Measurements from ENCODE around the gene NEURL1B. TPM values are rescaled to one million over a fixed set of nuclear protein-coding genes. Genes with fewer than 3 reads are reported as not detected.

Gene NEURL1B
- total and polyA plus RNA-seq, 4 experiments from 2014 or later = 0.02 to 0.20 (median 0.08) TPM; not detected in 1

DNA sequence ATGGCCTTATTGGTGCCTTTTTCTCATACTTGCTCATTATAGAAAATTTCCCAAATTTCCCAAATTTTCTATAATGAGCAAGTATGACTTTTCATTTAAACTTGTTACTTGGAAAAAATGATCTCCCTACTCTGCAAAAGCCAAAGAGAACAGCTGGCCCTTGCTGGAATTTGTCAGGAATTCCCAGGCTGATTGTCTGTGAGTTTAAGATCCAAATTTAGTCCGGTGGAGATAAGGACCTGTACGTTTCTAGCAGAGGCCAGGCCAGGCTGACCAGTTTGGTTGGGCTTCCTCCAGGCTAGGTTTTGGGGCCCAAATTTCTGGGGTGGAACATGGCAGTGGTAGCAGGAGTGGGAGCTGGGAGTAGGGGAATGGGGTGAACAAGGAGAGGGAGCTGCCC, 51.9 kb downstream of the NEURL1B start:
- Mint-ChIP-seq H3K9me3 (no peaks in the 10 kb centered on the region), H3K27ac (peak overlapping the region in 3 of 7 donors; percentile 46 to 88 (median 77)), H3K4me1 (peaks cover 8 to 25% (median 14%) of the 10 kb centered on the region in 4 donors), H3K27me3 (peaks cover 0 to 2% of the 10 kb centered on the region in 2 donors), H3K36me3 (peaks cover 0 to 2% of the 10 kb centered on the region in 2 donors), H3K4me3 (no peak overlapping the region)
- POLR2A ChIA-PET (ENCODE audit: partially characterized antibody) = interaction anchor here (0.6 kb wide), 1 partner anchor 144 kb away, joined by 3 read pairs; no protein-coding TSS in a partner anchor
- H3K27me3 ChIP-seq (ENCODE audit: insufficient read depth, low read length) = no peaks in the 10 kb centered on the region
- CTCF ChIA-PET (ENCODE audit: partially characterized antibody) = interaction anchor here (1.7 kb wide), 1 partner anchor 241 kb away, joined by 3 read pairs; no protein-coding TSS in a partner anchor
- peaks cover 27% of the 10 kb centered on the region for H3K4me1 ChIP-seq (ENCODE audit: insufficient read depth, low read length)
- no peak overlapping the region for H3K4me3 ChIP-seq (ENCODE audit: low read length in 2 of 2)
- no peaks in the 10 kb centered on the region for H3K36me3 ChIP-seq (ENCODE audit: insufficient read depth, low read length)
- H3K9me3 ChIP-seq (ENCODE audit: control insufficient read depth in 1 of 2, low read length in 2 of 2) = no peaks in the 10 kb centered on the region
- DNase-seq = no peak
- H3K27ac ChIP-seq (ENCODE audit: low read depth, low read length) = no peak overlapping the region
- intact Hi-C loops (cut with micrococcal nuclease) = loop anchor here (10.0 kb wide), 1 partner anchor 398 kb away; no protein-coding TSS in a partner anchor

DNA sequence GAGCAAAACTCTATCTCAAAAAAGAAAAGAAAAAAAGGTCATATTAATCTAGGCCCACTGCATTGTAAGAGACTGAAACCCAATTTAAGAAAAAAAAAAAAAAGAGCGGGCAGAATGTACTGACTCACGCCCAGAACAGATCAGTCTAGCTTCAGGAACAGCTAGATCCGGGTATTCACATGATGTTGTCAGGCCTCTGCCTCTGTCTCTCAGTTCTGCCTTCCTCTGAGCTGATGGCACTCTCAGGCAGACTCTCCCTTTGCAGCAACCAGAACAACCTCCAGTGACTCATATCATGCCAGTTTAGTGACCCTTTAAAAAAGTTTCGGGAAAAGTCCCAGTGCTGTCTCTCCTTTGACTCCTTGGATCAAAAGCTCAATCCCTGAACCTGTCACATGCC, 53.0 kb downstream of the NEURL1B start:
- Histone ChIP-seq H3K27me3 (ENCODE audit: insufficient read depth, low read length) (no peaks in the 10 kb centered on the region), H3K27ac (ENCODE audit: low read depth, low read length) (no peak overlapping the region), H3K9me3 (ENCODE audit: control insufficient read depth in 1 of 2, low read length in 2 of 2) (no peaks in the 10 kb centered on the region), H3K36me3 (ENCODE audit: insufficient read depth, low read length) (no peaks in the 10 kb centered on the region), H3K4me1 (ENCODE audit: insufficient read depth, low read length) (peaks cover 18% of the 10 kb centered on the region), H3K4me3 (ENCODE audit: low read length in 2 of 2) (no peak overlapping the region)
- CTCF ChIA-PET (ENCODE audit: partially characterized antibody) = interaction anchor here (1.7 kb wide), 1 partner anchor 243 kb away, joined by 4 read pairs; no protein-coding TSS in a partner anchor
- peaks cover 7 to 14% (median 12%) of the 10 kb centered on the region in 4 donors for H3K4me1 Mint-ChIP-seq
- intact Hi-C loops (cut with micrococcal nuclease) = loop anchor here (10.0 kb wide), 1 partner anchor 399 kb away; no protein-coding TSS in a partner anchor
- H3K27ac Mint-ChIP-seq = peak overlapping the region in 2 of 7 donors; percentile 6 to 44
- DNase-seq = no peak
- POLR2A ChIA-PET (ENCODE audit: partially characterized antibody) = no interaction called here
- H3K36me3 Mint-ChIP-seq = peaks cover 0 to 2% of the 10 kb centered on the region in 2 donors
- peaks cover 0 to 2% of the 10 kb centered on the region in 2 donors for H3K27me3 Mint-ChIP-seq
- no peak overlapping the region for H3K4me3 Mint-ChIP-seq
- H3K9me3 Mint-ChIP-seq = no peaks in the 10 kb centered on the region

DNA sequence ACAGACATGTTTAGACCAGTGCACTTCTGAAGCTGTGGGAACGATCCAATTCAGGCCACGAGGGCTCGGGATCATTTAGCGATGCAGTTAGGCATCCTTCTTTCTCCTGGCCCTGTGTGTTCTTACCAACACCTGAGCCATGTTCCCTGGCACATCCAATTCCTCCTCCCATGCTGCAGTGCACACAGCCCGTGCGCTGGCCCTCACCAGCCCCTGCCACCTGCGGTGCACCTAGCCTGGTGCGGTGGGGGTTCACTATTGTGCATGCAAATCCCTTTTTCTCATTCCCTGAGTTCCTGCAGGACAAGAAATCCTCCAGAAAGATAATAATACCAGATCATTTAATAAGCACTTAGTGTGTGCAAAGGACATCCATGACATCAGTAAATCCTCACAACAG, 53.5 kb downstream of the NEURL1B start:
- ChIA-PET CTCF (ENCODE audit: partially characterized antibody) (interaction anchor here (1.7 kb wide), 1 partner anchor 243 kb away, joined by 4 read pairs; no protein-coding TSS in a partner anchor), POLR2A (ENCODE audit: partially characterized antibody) (no interaction called here)
- H3K4me3 ChIP-seq (ENCODE audit: low read length in 2 of 2) = no peak overlapping the region
- H3K4me1 Mint-ChIP-seq = peaks cover 7 to 14% (median 11%) of the 10 kb centered on the region in 4 donors
- no peaks in the 10 kb centered on the region for H3K9me3 Mint-ChIP-seq
- no peaks in the 10 kb centered on the region for H3K27me3 ChIP-seq (ENCODE audit: insufficient read depth, low read length)
- no peak for DNase-seq
- H3K4me1 ChIP-seq (ENCODE audit: insufficient read depth, low read length) = peaks cover 15% of the 10 kb centered on the region
- H3K9me3 ChIP-seq (ENCODE audit: control insufficient read depth in 1 of 2, low read length in 2 of 2) = no peaks in the 10 kb centered on the region
- H3K27me3 Mint-ChIP-seq = peaks cover under 1 to 2% of the 10 kb centered on the region in 2 donors
- intact Hi-C loops (cut with micrococcal nuclease) = loop anchor here (10.0 kb wide), 1 partner anchor 400 kb away; no protein-coding TSS in a partner anchor
- peak overlapping the region in 2 of 8 donors; percentile 6 to 21 for H3K4me3 Mint-ChIP-seq
- H3K27ac Mint-ChIP-seq = peak overlapping the region in 3 of 7 donors; percentile 14 to 48 (median 26)
- H3K36me3 Mint-ChIP-seq = peaks cover 0 to 2% of the 10 kb centered on the region in 2 donors
- no peak overlapping the region for H3K27ac ChIP-seq (ENCODE audit: low read depth, low read length)
- H3K36me3 ChIP-seq (ENCODE audit: insufficient read depth, low read length) = no peaks in the 10 kb centered on the region

DNA sequence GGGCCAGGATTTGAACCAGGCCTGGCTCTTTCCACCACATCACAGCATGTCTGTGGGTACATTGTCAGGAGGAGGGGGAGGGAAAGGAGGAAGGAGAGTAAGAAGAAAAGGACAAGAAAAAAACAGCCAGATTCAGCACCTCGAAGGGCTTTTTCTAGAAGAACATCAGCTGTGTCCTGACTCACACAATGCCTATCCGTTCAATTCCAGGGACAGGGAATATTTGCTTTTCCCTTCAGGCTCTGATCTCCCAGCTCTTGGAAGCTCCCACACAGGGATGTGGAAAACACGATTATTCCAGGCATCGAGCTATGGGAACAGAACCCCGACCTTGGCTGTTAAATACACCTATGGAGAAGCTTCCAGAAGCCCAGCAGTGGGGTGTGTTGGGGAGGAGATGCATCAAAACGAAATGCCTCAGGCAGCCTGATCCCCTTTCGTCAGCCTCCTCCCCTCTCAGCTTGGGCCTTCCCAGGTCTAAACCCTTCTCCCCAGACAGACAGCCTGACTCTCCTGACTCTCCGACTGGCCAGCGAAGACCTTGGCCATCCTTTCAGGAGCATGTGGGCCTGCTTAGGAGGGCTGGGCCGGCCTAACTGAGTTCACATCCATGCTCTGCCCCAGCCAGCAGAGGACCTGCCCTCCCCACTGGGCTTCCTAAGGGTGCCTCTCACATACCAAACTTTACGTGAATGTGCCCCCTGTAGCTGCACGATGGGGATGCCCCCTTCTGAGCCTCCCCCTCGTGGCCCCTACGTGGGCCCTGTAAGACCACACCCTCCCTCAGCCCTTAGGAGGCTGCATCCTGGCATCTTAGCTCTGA, 54.4 kb downstream of the NEURL1B start:
- CTCF ChIA-PET (ENCODE audit: partially characterized antibody) = interaction anchor here (0.8 to 8.0 kb wide), 7 partner anchors 10 to 361 kb away, joined by 3 to 66 read pairs (median 21); no protein-coding TSS in a partner anchor
- Mint-ChIP-seq H3K9me3 (no peaks in the 10 kb centered on the region), H3K4me3 (peak overlapping the region in 3 of 8 donors; percentile 39 to 61 (median 40))

DNA sequence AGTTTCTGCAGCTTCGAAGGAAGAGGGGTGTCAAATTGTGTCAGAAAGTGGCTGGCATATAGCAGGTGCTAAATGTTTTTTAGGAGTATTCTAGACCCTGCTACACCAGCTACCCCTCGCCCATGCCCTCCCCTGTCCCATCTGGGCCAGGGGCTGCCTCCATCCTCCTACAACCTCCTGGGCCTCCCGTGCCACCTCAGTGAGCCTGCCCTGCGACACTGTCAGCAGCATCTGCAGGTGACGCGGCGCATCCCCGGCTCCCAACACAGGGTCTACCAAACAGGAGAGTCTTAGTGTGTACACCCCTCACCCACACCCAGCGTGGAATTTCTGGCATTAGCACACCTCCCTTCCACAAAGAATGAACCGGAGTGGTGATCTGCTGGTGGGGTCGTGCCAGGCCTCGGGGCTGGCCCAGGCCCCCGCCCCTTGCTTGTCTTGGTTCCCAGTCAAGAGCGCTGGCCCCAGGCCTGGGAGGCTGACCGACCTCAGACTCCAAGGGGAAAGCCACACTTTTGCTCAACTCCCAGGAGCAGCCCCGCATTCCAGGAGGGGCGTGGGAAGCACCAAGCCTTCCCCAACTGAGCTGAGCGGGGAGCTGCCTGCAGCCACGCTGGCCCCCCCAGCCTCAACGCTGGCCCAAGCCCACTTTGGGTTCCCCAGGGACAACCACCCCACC, 55.2 kb downstream of the NEURL1B start:
- Histone ChIP-seq H3K27me3 (ENCODE audit: insufficient read depth, low read length) (peaks cover 6% of the 10 kb centered on the region), H3K4me3 (ENCODE audit: low read length in 2 of 2) (no peak overlapping the region), H3K27ac (ENCODE audit: low read depth, low read length) (peak overlapping the region; percentile 71), H3K4me1 (ENCODE audit: insufficient read depth, low read length) (peaks cover 17% of the 10 kb centered on the region), H3K36me3 (ENCODE audit: insufficient read depth, low read length) (no peaks in the 10 kb centered on the region), H3K9me3 (ENCODE audit: control insufficient read depth in 1 of 2, low read length in 2 of 2) (no peaks in the 10 kb centered on the region)
- ChIA-PET POLR2A (ENCODE audit: partially characterized antibody) (interaction anchor here (0.7 to 2.3 kb wide), 6 partner anchors 8 to 75 kb away, joined by 3 to 10 read pairs (median 4); partner anchors contain the start of gene DUSP1), CTCF (ENCODE audit: partially characterized antibody) (interaction anchor here (0.7 to 8.0 kb wide), 14 partner anchors 11 to 362 kb away, joined by 3 to 66 read pairs (median 10); no protein-coding TSS in a partner anchor)
- no peak for DNase-seq
- intact Hi-C loops (cut with micrococcal nuclease) = loop anchor here (5.0 to 10.0 kb wide), 3 partner anchors 402 to 1279 kb away; partner anchors contain the start of gene FGF18
- peaks cover 7 to 19% (median 15%) of the 10 kb centered on the region in 4 donors for H3K4me1 Mint-ChIP-seq
- peak overlapping the region in 7 of 8 donors; percentile 15 to 99 (median 94) for H3K4me3 Mint-ChIP-seq
- peak overlapping the region in 3 of 7 donors; percentile 72 to 98 (median 96) for H3K27ac Mint-ChIP-seq
- H3K36me3 Mint-ChIP-seq = peaks cover 0 to 2% of the 10 kb centered on the region in 2 donors
- H3K27me3 Mint-ChIP-seq = peaks cover 7% of the 10 kb centered on the region in 2 donors
- H3K9me3 Mint-ChIP-seq = no peaks in the 10 kb centered on the region

More for the DNA sequence above, 54.4 kb downstream of the NEURL1B start:
- no peak overlapping the region for H3K4me3 ChIP-seq (ENCODE audit: low read length in 2 of 2)
- DNase-seq = no peak
- no peak overlapping the region for H3K27ac ChIP-seq (ENCODE audit: low read depth, low read length)
- POLR2A ChIA-PET (ENCODE audit: partially characterized antibody) = interaction anchor here (1.2 kb wide), 1 partner anchor 20 kb away, joined by 3 read pairs; no protein-coding TSS in a partner anchor
- H3K9me3 ChIP-seq (ENCODE audit: control insufficient read depth in 1 of 2, low read length in 2 of 2) = no peaks in the 10 kb centered on the region
- peaks cover 15% of the 10 kb centered on the region for H3K4me1 ChIP-seq (ENCODE audit: insufficient read depth, low read length)
- no peaks in the 10 kb centered on the region for H3K27me3 ChIP-seq (ENCODE audit: insufficient read depth, low read length)
- H3K27me3 Mint-ChIP-seq = peaks cover 1 to 2% of the 10 kb centered on the region in 2 donors
- H3K36me3 Mint-ChIP-seq = peaks cover 0 to 2% of the 10 kb centered on the region in 2 donors
- peak overlapping the region in 4 of 7 donors; percentile 62 to 84 (median 70) for H3K27ac Mint-ChIP-seq
- peaks cover 7 to 14% (median 11%) of the 10 kb centered on the region in 4 donors for H3K4me1 Mint-ChIP-seq
- intact Hi-C loops (cut with micrococcal nuclease) = loop anchor here (5.0 to 10.0 kb wide), 3 partner anchors 401 to 1278 kb away; partner anchors contain the start of gene FGF18
- H3K36me3 ChIP-seq (ENCODE audit: insufficient read depth, low read length) = no peaks in the 10 kb centered on the region

All from CD4-positive, alpha-beta memory T cell (primary cell).